Tibial nerve (tissue), 4 donors: ENCODE data around the gene CFAP43. TPM values are rescaled to one million over a fixed set of nuclear protein-coding genes. Genes with fewer than 3 reads are reported as not detected.

ENCODE experiments used
- DNase-seq, 2 donors: peaks; one replicate each; pipeline ENCODE4 v3.0.0-alpha.2; 2019; ENCODE audit warnings: low spot score in 2 of 2
- H3K27ac ChIP-seq, 4 donors: fragments of 200-600 bp; sonication (generic) in 3 of 4; one replicate each; pipeline ENCODE4 v1.5.1; 2017 to 2019; ENCODE audit warnings: mild to moderate bottlenecking in 1 of 4
- H3K27me3 ChIP-seq, 2 donors: fragments of 200-600 bp; sonication (generic) in 1 of 2; one replicate each; pipeline versions ENCODE4 v1.5.1 to v1.6.0; 2017 to 2019
- H3K36me3 ChIP-seq, 3 donors: fragments of 200-600 bp; sonication (generic); one replicate each; pipeline ENCODE4 v1.5.1; 2018 to 2019
- H3K4me1 ChIP-seq, 4 donors: fragments of 200-600 bp; sonication (generic) in 3 of 4; one replicate each; pipeline ENCODE4 v1.5.1; 2017 to 2019
- H3K4me3 ChIP-seq, 4 donors: fragments of 200-600 bp; sonication (generic) in 3 of 4; one replicate each; pipeline ENCODE4 v1.5.1; 2017 to 2019; ENCODE audit warnings: mild to moderate bottlenecking in 1 of 4, moderate library complexity in 1 of 4
- H3K9me3 ChIP-seq, 4 donors: fragments of 200-600 bp; sonication (generic) in 3 of 4; one replicate each; pipeline ENCODE4 v1.5.1; 2017 to 2019
- EP300 ChIP-seq, 2 donors: sonication (generic); formaldehyde crosslinking; IDR thresholded peaks; one replicate each; pipeline ENCODE4 v1.6.1; 2017; ENCODE audit warnings: antibody characterized with exemption in 2 of 2, mild to moderate bottlenecking in 1 of 2
- POLR2A ChIP-seq, 2 donors: fragments of 450-650 bp; IDR thresholded peaks; one replicate each; pipeline ENCODE4 v1.6.1; 2017; ENCODE audit warnings: antibody characterized with exemption in 2 of 2, mild to moderate bottlenecking in 2 of 2, moderate library complexity in 2 of 2
- whole genome bisulfite sequencing, 2 donors: methylation state at CpG; one replicate each; pipeline ENCODE4 v1.1.5; 2018; 5-methylcytosine and 5-hydroxymethylcytosine counted together
- total RNA-seq, 4 donors: library from RNA; depleted of rRNA; stranded (reverse); fragments of >200 nt; gene quantifications; one replicate each; pipeline ENCODE4 v1.1.0, GENCODE V29; 2016
- TF ChIP-seq, protein P1 (sequence below), 5 experiments: fragments of 200-600 bp in 3 of 5; fragments of 450-650 bp in 2 of 5; sonication (generic) in 3 of 5; IDR thresholded peaks; one replicate each; pipeline ENCODE4 v1.5.1; 2016 to 2019; ENCODE audit warnings: antibody characterized with exemption in 5 of 5, mild to moderate bottlenecking in 3 of 5, moderate library complexity in 2 of 5

CFAP43 gene
- total RNA-seq, 4 donors from 2014 or later: 0.30 to 4.3 (median 2.5) TPM

DNA sequence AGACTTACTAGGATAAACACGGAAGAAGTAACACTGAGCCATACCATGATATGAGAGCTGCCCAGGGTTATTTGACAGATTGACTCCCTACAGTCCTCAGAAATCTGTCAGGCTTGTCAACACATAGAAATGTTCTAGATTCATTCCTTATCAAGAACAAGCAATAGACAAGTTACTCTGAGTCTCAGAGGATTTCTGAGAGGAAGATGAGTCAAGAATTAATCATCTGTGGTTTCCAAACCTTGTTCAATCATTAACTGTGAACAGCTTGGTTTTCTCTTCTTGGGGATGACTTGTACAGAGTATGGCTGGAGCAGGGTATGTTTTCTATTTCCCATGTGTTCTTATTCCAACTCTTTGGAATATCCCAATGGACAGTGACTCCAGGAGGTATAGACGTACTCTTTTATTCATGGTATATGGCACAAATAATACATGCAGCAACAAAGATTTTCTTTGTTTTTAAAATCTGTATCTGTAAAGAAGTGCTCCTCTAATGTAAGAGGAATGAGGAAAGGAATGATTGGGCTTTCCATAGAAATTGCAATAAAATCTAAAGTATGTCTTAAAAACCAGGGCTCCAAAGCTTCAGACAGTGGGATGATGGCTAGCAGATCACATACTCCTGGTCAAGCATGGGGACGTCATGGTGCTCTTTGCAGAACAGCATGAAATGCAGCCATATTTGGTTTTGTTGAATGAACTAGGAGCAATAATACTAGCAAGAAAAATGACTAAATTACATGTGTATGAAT is 122.1 kb downstream of the CFAP43 start:
- H3K27me3 ChIP-seq: no peaks in the 10 kb centered on the region
- no peaks in the 10 kb centered on the region for H3K9me3 ChIP-seq
- H3K4me1 ChIP-seq: no peaks in the 10 kb centered on the region
- no peak overlapping the region for H3K4me3 ChIP-seq
- TF ChIP-seq, protein P1, sequence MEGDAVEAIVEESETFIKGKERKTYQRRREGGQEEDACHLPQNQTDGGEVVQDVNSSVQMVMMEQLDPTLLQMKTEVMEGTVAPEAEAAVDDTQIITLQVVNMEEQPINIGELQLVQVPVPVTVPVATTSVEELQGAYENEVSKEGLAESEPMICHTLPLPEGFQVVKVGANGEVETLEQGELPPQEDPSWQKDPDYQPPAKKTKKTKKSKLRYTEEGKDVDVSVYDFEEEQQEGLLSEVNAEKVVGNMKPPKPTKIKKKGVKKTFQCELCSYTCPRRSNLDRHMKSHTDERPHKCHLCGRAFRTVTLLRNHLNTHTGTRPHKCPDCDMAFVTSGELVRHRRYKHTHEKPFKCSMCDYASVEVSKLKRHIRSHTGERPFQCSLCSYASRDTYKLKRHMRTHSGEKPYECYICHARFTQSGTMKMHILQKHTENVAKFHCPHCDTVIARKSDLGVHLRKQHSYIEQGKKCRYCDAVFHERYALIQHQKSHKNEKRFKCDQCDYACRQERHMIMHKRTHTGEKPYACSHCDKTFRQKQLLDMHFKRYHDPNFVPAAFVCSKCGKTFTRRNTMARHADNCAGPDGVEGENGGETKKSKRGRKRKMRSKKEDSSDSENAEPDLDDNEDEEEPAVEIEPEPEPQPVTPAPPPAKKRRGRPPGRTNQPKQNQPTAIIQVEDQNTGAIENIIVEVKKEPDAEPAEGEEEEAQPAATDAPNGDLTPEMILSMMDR (IDR thresholded peaks at IDR 0.05): no peak
- no peak for TF ChIP-seq POLR2A (IDR thresholded peaks at IDR 0.05)
- DNase-seq: no peak
- no peaks in the 10 kb centered on the region for H3K36me3 ChIP-seq
- 69 to 74% methylated on average over 3 of the region's 3 CpGs for WGBS, 2 donors
- H3K27ac ChIP-seq: no peak overlapping the region

DNA sequence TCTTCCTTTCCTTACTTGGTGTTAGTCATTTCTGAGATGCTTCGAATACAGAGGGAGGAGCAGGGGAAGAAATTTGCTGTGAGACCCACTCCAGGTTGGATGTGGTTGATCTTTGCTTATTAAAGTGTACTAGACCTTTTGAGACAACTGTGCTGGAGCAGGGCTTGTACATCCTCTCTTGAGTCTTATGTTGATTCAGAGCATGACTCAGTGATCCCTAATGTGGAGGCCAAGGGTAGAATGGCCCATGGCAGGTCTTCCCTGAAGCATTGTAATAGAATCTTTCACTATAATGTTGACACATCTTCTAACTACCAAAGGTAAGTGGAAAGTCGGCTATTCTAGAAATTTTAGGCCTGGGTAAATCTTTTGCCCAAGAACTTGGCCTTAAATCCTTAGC is 127.2 kb downstream of the CFAP43 start:
- H3K4me3 ChIP-seq: no peak overlapping the region
- no peak for TF ChIP-seq POLR2A (IDR thresholded peaks at IDR 0.05)
- TF ChIP-seq EP300 (IDR thresholded peaks at IDR 0.05): no peak
- TF ChIP-seq, protein P1 (IDR thresholded peaks at IDR 0.05): no peak
- H3K27ac ChIP-seq: no peak overlapping the region
- H3K9me3 ChIP-seq: no peaks in the 10 kb centered on the region
- no peak for DNase-seq
- WGBS, 2 donors: 91 to 93% methylated on average over 2 of the region's 2 CpGs
- H3K36me3 ChIP-seq: no peaks in the 10 kb centered on the region
- no peaks in the 10 kb centered on the region for H3K4me1 ChIP-seq
- no peaks in the 10 kb centered on the region for H3K27me3 ChIP-seq

DNA sequence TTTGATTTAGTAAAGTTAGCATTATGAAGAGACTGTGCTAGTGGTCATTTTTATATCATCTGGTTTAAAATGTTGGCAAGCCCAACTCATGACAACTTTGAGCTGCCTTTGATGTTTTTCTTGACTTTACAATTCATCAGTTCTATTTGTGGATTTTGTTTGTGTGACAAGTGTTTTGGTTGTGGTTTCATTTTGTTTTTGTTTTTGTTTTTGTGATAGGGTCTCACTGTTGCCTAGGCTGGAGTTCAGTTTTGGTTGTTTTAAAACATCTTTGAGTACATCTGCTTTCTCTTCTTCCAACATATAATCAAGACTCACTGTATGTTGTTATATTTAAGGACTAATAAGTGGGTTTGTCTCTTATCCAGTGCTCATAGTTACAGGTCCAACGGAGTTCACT is 127.7 kb downstream of the CFAP43 start:
- Histone ChIP-seq H3K4me1 (no peaks in the 10 kb centered on the region), H3K27me3 (no peaks in the 10 kb centered on the region), H3K4me3 (no peak overlapping the region), H3K27ac (no peak overlapping the region), H3K36me3 (no peaks in the 10 kb centered on the region), H3K9me3 (no peaks in the 10 kb centered on the region)
- no peak for DNase-seq
- 0% methylated on average over 1 of the region's 1 CpG for WGBS, 2 donors
- TF ChIP-seq EP300 (IDR thresholded peaks at IDR 0.05): no peak
- no peak for TF ChIP-seq POLR2A (IDR thresholded peaks at IDR 0.05)
- TF ChIP-seq, protein P1 (IDR thresholded peaks at IDR 0.05): no peak

DNA sequence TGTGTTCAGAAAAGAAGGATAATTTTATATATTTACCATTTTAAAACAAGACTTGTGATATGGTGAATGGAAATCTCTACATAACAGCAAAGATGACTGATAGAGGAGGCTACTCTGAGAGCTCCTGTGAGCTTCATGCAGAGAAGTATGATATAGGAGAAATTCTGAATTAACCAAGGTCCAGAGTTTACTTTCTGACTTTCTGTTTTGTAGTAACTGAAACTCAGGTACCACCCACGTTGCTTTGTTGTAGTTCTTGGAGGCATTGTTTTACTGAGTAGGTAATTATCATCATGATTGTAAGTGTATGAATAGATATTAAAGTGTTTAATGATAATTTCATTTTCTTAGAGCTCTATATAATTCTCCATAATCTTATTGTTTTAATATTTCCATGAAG is 128.2 kb downstream of the CFAP43 start:
- DNase-seq: no peak
- WGBS, 2 donors: 47 to 50% methylated on average over 1 of the region's 1 CpG
- no peaks in the 10 kb centered on the region for H3K4me1 ChIP-seq
- no peak overlapping the region for H3K27ac ChIP-seq
- no peak overlapping the region for H3K4me3 ChIP-seq
- no peaks in the 10 kb centered on the region for H3K27me3 ChIP-seq
- H3K36me3 ChIP-seq: no peaks in the 10 kb centered on the region
- H3K9me3 ChIP-seq: no peaks in the 10 kb centered on the region
- TF ChIP-seq POLR2A (IDR thresholded peaks at IDR 0.05) (no peak), EP300 (IDR thresholded peaks at IDR 0.05) (no peak)
- TF ChIP-seq, protein P1 (IDR thresholded peaks at IDR 0.05): no peak

DNA sequence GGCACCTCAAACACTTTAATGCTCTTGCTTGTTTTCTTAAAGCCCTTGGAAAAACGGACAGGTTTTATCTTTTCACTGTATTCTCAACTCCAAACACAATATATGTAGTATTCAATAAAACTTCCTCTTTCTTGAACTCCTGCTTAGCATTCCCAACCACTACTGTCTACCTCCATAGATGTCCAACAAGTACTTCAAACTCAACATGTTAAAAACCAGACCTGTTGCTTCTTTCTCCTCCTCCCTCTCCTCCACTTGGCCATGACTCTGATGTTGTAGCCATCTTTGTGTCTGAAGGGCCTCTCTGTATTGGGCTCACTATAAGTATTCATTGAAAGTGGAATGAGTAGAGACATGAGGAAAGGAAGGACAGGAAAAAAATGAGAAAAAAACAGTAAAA is 130.3 kb downstream of the CFAP43 start:
- Histone ChIP-seq H3K27me3 (no peaks in the 10 kb centered on the region), H3K36me3 (no peaks in the 10 kb centered on the region), H3K27ac (no peak overlapping the region), H3K9me3 (peaks cover 0 to 6% (median 0%) of the 10 kb centered on the region in 4 donors), H3K4me3 (no peak overlapping the region), H3K4me1 (no peaks in the 10 kb centered on the region)
- no peak for DNase-seq
- no peak for TF ChIP-seq POLR2A (IDR thresholded peaks at IDR 0.05)
- TF ChIP-seq EP300 (IDR thresholded peaks at IDR 0.05): no peak
- TF ChIP-seq, protein P1 (IDR thresholded peaks at IDR 0.05): no peak
- 77 to 80% methylated on average over 1 of the region's 1 CpG for WGBS, 2 donors
